Activated gamma-delta T cell (primary cell): ENCODE measurements around the gene XYLT2.
"Not testable (repeated sequence)": the region's sequence is repeated elsewhere in the genome, so short reads cannot be mapped to it uniquely, and the experiment has no call there.

Experiments used
- DNase-seq: peaks from one replicate; lab custom pipeline; 2025; lab: John Stamatoyannopoulos, UW

XYLT2 gene

GRCh38 chr17:50389534-50389933 is 43.6 kb downstream of the XYLT2 start:
- DNase-seq: no peak

DNA sequence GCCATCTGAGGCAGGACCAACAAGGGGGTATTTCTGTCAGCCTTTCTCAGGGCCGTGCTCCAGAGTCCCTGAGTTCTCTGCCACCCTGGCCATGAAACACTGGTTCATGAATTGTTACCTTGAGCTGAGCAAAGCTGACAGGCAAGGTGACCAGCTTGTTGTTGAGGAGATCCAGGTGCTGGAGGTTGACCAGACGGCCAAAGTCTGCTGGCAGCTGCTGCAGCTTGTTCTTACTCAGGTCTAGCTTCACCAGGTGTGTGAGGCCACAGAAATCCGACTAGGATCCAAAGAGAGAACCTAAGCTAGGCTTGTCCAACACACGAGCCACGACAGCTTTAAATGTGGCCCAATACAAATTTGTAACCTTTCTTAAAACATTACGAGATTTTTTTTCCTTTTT is 46.7 kb downstream of the XYLT2 start:
- DNase-seq: no peak

DNA sequence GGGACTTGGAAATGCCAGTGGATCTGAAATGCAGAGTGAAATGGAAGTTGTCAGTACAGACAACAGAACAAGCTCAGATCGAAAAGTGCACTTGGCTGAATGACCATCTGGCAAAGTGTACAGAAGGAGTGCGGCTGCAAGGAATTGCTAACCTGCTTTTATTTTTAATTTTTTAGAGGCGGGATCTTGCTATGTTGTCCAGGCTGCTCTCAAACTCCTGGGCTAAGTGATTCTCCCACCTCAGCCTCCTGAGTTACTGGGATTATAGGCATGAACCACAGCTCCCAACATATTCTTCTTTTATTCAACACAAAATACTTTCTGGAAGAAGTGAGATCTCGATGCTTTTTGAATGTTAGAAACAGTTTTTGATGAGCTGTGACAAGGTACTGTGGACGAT is 47.8 kb downstream of the XYLT2 start:
- DNase-seq: no peak

DNA sequence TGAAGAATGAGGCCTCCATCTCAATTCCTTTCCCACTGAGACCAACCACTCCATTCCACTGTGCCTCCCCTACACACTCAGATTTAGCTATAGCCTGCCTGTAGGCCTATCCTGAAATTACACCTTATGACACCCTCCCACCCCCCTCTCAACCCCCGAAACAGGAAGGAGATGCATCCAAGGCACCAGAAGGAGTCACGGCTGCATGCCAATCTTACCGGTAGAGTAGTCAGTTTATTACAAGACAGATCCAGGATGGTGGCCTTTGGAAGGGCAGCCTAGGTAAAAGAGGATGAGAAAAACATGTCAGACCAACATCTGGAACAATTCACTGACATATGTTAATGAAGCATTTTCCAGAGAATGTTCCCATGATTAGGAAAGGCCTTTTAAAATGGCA is 48.8 kb downstream of the XYLT2 start:
- no peak for DNase-seq

- no peak for DNase-seq
Measured at GRCh38 chr17:50396261-50397110, 50.6 kb downstream of the XYLT2 start.

GRCh38 chr17:50397111-50397918 is 51.4 kb downstream of the XYLT2 start, which contains the start of gene LRRC59:
Gene LRRC59 (minus strand): TSS chr17:50397523. CDS start chr17:50397317, 206 bp downstream.
- DNase-seq: peak; percentile 88

- DNase-seq: no peak
Measured at GRCh38 chr17:50397919-50398285, 52.0 kb downstream of the XYLT2 start.

GRCh38 chr17:50398672-50399071 is 52.7 kb downstream of the XYLT2 start:
- not testable (repeated sequence) for DNase-seq

DNA sequence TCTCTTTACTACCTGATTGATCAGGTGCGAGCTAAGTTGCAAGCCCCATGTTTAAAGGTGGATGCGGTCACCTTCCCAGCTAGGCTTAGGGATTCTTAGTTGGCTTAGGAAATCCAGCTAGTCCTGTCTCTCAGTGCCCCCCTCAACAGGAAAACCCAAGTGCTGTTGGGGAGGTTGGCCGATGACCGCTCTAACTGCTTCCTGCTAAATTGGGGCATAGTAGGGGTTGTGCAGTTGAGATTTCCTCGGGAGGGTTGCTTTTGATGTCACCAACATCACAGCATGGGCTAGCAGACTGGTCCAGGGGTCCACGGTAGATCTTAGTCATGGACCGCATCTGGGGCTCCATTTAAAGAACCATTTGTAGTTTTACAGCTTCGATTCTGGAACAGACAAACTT is 53.7 kb downstream of the XYLT2 start:
- DNase-seq: not testable (repeated sequence)

GRCh38 chr17:50405351-50405750 is 59.4 kb downstream of the XYLT2 start:
- DNase-seq: not testable (repeated sequence)

DNA sequence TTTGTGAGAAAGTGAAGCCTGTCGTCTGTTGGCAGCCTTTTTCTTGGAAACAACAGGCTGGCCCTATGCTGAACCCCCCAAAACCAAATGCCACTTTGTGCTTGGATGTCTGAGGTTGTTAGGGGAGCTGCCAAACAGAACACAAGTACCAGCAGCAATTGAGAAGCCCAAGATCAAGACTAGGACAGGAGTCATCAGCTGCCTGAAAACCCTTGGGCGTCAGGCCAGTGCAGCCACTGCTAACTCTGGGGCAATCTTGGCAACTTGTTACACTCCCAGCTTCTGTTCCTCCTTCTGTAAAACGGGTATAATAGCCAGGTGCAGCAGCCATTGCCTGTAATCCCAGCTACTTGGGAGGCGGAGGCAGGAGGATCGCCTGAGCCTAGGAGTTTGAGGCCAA is 60.7 kb downstream of the XYLT2 start:
- no peak for DNase-seq

DNA sequence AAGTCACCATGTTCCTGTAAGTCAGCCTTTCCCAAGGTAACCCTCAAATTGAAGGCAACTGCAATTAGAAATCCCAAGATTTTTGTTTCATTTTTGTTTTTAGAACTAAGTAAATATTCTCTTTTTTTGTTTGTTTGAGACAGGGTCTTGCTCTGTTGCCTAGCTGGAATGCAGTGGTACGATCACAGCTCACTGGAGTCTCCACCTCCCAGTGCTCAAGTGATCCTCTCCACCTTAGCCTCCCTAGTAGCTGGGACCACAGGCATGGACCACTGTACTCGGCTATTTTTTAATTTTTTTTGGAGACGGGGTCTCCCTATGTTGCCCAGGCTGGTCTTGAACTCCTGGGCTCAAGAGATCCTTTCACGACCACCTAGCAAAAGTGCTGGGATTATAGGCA is 62.0 kb downstream of the XYLT2 start:
- DNase-seq: no peak
